ENCODE measurements around the gene MORN1.

DNA sequence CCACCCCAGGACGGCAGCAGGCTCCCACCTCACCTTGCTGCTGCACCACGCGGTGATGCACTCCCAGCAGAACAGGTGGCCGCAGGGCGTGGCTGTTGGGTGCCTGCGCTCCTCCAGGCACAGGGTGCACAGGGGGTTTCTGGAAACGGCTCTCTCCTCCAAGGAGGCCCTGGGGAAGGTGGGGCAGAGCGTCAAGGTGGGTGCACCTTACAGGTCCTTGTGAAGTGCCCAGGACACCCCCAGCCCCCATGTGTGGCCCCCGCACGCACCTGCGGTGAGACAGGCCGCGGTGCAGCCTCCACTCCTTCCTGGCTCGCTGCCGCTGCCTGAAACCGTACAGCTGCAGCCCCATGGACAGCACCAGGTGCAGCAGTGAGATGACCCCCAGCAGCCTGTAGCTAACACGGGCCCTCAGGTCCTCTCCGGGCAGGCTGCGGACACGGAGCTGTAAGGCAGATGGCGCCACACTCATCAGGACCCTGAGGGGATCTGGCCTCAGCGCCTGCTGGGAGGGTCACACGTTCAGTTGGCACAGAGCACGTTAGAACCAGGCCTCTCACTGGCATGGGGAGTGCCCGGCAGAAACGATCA, 15.2 kb upstream of the MORN1 start:
- TF ChIP-seq, protein P1, sequence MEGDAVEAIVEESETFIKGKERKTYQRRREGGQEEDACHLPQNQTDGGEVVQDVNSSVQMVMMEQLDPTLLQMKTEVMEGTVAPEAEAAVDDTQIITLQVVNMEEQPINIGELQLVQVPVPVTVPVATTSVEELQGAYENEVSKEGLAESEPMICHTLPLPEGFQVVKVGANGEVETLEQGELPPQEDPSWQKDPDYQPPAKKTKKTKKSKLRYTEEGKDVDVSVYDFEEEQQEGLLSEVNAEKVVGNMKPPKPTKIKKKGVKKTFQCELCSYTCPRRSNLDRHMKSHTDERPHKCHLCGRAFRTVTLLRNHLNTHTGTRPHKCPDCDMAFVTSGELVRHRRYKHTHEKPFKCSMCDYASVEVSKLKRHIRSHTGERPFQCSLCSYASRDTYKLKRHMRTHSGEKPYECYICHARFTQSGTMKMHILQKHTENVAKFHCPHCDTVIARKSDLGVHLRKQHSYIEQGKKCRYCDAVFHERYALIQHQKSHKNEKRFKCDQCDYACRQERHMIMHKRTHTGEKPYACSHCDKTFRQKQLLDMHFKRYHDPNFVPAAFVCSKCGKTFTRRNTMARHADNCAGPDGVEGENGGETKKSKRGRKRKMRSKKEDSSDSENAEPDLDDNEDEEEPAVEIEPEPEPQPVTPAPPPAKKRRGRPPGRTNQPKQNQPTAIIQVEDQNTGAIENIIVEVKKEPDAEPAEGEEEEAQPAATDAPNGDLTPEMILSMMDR (IDR thresholded peaks at IDR 0.05; ENCODE audit: low read depth, low read length, missing input control), result no peak
- no peak for TF ChIP-seq RAD21 (IDR thresholded peaks at IDR 0.05)
- TF ChIP-seq FOXA1 (IDR thresholded peaks at IDR 0.05), result no peak
- TF ChIP-seq YY1 (IDR thresholded peaks at IDR 0.05), result no peak

Data from liver (tissue), 3 donors.